Measurements from ENCODE around the gene SHMT2. TPM values are rescaled to one million over a fixed set of nuclear protein-coding genes. Genes with fewer than 3 reads are reported as not detected.
A peak's percentile ranks its signal among the peaks of the same experiment; 100 is the strongest.

Gene SHMT2
- total and polyA plus RNA-seq, 9 of the 15 experiments (the other 6 are each of a cell fraction or from before 2014, with no cell fraction given), result 46.1 to 319 (median 115) TPM

DNA sequence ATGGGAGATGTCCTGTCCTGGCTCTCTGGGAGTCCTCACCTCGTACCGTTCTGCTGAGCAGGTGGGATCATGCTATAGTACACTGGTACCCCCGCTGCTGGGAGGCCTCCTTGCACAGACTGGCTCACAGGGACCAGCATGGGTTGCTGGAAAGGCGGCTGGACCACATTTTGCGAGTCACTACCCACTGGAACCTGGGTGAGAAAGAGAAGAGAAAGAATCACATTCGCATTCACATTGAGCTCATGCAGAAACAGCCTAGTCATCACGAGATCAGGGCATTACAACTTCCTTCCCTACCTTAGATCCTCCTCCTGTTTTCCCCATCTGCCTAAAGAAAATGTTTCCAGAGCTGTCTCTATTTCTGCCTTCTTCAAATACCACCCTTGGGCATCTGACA, 38.8 kb downstream of the SHMT2 start (continued):
- TF ChIP-seq CREB1 (IDR thresholded peaks at IDR 0.05) (no peak), CREB1 (CRISPR knock-in tag; IDR thresholded peaks at IDR 0.05) (no peak), KDM5B (IDR thresholded peaks at IDR 0.05; ENCODE audit: insufficient replicate concordance, low read depth, low read length) (no peak), ZBTB7A (IDR thresholded peaks at IDR 0.05; ENCODE audit: borderline replicate concordance, control insufficient read depth, low read depth, low read length) (no peak), RBM15 (IDR thresholded peaks at IDR 0.05; ENCODE audit: insufficient read depth, low read length) (no peak), ZNF589 (CRISPR knock-in tag; IDR thresholded peaks at IDR 0.05; ENCODE audit: low read depth) (no peak), TRIM28 (IDR thresholded peaks at IDR 0.05) (no peak), CEBPG (CRISPR knock-in tag; IDR thresholded peaks at IDR 0.05) (no peak), CEBPG (tag; conservative IDR thresholded peaks at IDR 0.05 in 1 of 2, IDR thresholded peaks at IDR 0.05 in 1 of 2) (0 out of 4 replicates have a peak, but pooled peaks of 1 of the 2 experiments have one; percentile 23), KLF16 (IDR thresholded peaks at IDR 0.05) (no peak), MEF2A (IDR thresholded peaks at IDR 0.05; ENCODE audit: control insufficient read depth, low read depth, low read length) (no peak), POLR2AphosphoS5 (IDR thresholded peaks at IDR 0.05; ENCODE audit: control insufficient read depth, insufficient read depth, low read depth, low read length) (no peak), NFRKB (IDR thresholded peaks at IDR 0.05; ENCODE audit: low read depth) (no peak), HSF4 (CRISPR knock-in tag; IDR thresholded peaks at IDR 0.05; ENCODE audit: borderline replicate concordance) (no peak), CHCHD3 (CRISPR knock-in tag; IDR thresholded peaks at IDR 0.05) (no peak), ZNF133 (CRISPR knock-in tag; IDR thresholded peaks at IDR 0.05) (no peak), MXI1 (IDR thresholded peaks at IDR 0.05; ENCODE audit: low read depth, low read length) (no peak), GABPA (tag; conservative IDR thresholded peaks at IDR 0.05; ENCODE audit: low read depth) (no peak), ZNF316 (IDR thresholded peaks at IDR 0.05) (peak; percentile 73), ZNF699 (CRISPR knock-in tag; IDR thresholded peaks at IDR 0.05; ENCODE audit: insufficient replicate concordance) (no peak), MEIS2 (IDR thresholded peaks at IDR 0.05; ENCODE audit: partially characterized antibody) (no peak), CCAR2 (IDR thresholded peaks at IDR 0.05; ENCODE audit: low read depth, low read length) (no peak), MYBL2 (IDR thresholded peaks at IDR 0.05; ENCODE audit: low read depth) (no peak), MYBL2 (CRISPR knock-in tag; IDR thresholded peaks at IDR 0.05; ENCODE audit: borderline replicate concordance) (no peak), LCOR (CRISPR knock-in tag; IDR thresholded peaks at IDR 0.05) (no peak), HDGF (IDR thresholded peaks at IDR 0.05) (no peak), ZNF696 (CRISPR knock-in tag; conservative IDR thresholded peaks at IDR 0.05) (no peak), NFYB (IDR thresholded peaks at IDR 0.05; ENCODE audit: extremely low read depth, insufficient read length) (no peak), NRF1 (conservative IDR thresholded peaks at IDR 0.05 in 1 of 2, IDR thresholded peaks at IDR 0.05 in 1 of 2) (no peak)
- TF ChIP-seq, protein P1, sequence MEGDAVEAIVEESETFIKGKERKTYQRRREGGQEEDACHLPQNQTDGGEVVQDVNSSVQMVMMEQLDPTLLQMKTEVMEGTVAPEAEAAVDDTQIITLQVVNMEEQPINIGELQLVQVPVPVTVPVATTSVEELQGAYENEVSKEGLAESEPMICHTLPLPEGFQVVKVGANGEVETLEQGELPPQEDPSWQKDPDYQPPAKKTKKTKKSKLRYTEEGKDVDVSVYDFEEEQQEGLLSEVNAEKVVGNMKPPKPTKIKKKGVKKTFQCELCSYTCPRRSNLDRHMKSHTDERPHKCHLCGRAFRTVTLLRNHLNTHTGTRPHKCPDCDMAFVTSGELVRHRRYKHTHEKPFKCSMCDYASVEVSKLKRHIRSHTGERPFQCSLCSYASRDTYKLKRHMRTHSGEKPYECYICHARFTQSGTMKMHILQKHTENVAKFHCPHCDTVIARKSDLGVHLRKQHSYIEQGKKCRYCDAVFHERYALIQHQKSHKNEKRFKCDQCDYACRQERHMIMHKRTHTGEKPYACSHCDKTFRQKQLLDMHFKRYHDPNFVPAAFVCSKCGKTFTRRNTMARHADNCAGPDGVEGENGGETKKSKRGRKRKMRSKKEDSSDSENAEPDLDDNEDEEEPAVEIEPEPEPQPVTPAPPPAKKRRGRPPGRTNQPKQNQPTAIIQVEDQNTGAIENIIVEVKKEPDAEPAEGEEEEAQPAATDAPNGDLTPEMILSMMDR (IDR thresholded peaks at IDR 0.05 in 2 of 3, conservative IDR thresholded peaks at IDR 0.05 in 1 of 3; ENCODE audit: insufficient read depth in 2 of 3, low read depth in 1 of 3, low read length in 3 of 3), result no peak
- TF ChIP-seq, protein P2, sequence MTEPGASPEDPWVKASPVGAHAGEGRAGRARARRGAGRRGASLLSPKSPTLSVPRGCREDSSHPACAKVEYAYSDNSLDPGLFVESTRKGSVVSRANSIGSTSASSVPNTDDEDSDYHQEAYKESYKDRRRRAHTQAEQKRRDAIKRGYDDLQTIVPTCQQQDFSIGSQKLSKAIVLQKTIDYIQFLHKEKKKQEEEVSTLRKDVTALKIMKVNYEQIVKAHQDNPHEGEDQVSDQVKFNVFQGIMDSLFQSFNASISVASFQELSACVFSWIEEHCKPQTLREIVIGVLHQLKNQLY (CRISPR knock-in tag; conservative IDR thresholded peaks at IDR 0.05), result no peak

Data from K562 (cell line).